Limb (tissue), 2 donors: ENCODE measurements around the gene VSIG10.
"Not testable (repeated sequence)": the region's sequence is repeated elsewhere in the genome, so short reads cannot be mapped to it uniquely, and the experiment has no call there.

Experiments used
- DNase-seq, 2 donors: peaks; one replicate each; pipeline ENCODE4 v3.0.0-alpha.2; 2016; ENCODE audit errors: extremely low spot score in 2 of 2

VSIG10 gene

DNA sequence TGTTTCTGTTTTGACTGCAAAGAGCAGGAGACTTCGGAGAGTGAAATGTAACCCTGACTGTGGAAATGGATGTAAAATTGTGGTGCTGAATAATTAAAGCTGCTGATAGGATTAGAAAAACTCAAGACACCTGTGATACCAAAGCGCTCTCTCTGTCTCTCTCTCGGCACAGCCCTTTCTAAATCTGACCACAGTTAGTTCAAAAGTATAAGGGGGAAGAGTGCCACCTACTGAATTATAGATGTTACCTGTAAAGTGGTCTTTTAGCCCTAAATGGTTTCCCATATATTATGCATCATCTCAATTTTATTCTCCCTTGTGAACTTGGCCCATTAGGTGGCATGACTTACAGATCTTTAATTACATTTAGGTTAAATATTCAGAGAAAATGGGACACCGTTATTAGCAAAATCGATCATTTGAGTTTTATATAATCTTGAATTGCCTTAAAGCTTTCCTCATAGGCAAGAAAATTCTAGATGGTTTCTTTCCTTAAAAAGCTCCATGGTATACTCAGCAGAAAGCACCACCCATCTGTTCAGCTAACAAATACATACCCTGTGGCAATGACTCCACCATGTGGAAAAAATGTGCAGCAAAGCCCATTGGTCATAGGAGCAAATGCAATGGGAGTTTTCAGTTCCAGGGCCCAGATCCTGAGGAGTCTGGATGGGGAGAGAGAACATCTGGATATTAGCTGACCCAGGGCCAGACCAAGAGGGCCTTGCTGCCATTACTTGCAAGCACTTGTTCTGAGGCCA lies 69.2 kb downstream of the VSIG10 start:
- no peak for DNase-seq

DNA sequence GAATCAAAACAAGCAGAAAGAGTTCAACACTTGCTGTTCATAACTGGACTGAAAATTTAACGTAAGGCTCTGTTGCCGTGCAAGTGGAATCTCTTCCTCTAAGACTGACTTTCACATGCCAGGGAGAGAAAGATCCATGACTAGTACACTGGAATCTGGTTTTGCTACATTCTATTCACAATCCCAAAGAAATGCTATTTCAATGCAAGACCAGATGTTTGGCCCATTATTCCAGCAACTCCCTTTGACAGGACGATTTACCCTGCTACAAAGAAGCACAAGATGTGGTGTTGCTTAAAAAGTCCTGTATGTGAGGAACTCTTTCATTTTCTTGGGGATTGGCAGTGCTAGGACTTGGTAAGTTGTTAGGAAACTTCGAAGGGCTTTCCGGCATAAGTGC lies 69.9 kb downstream of the VSIG10 start:
- DNase-seq: no peak

DNA sequence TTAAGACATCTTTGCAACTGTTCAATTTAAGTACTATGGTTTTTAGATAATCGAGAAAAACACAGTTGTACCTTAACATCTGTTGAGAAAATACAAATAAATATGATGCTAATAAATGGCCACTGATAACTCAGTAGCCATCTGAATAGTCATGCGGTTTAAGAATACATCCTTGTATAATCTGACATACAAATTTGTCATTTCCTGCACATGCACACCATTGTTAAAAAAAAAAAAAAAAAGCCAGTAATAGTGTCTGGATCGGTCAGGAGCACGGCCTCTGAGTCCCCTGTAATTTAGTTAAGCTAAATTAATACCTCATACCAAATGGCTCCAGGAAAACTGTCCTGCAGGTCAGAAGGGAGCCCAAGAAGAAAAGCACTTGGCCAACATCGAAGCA lies 70.5 kb downstream of the VSIG10 start:
- no peak for DNase-seq

DNA sequence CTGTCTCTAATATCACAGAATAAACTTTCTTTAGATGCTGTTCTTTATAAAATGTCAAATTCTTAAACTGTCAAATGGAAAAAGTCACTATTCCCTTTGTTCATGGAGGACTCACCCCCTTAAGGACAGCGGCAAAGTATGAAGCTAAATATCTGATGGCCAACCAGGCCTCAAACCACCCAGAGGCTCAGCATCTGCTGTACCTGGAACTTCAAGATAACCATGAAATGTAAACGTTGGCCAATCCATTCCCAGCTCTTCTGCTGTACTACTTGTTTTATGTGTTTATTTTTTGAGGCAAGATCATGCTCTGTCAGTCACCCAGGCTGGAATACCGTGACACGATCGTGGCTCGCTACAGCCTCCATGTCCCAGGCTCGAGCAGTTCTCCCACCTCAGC lies 71.6 kb downstream of the VSIG10 start:
- no peak for DNase-seq

DNA sequence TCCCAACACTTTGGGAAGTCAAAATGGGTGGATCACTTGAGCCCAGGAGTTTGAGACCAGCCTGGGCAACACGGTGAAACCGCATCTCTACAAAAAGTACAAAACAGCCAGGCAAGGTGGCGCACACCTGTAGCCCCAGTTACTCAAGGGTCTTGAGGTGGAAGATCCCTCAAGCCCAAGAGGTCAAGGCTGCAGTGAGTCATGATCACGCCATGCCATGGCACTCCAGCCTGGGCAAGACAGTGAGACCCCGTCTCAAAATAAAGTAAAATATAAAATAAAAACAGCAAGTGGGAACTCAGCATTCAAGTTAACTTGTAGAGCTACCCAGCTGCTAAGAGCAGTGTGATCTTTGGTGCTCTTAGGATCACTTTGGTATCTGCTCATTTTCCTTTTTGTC lies 74.6 kb downstream of the VSIG10 start:
- DNase-seq: no peak

DNA sequence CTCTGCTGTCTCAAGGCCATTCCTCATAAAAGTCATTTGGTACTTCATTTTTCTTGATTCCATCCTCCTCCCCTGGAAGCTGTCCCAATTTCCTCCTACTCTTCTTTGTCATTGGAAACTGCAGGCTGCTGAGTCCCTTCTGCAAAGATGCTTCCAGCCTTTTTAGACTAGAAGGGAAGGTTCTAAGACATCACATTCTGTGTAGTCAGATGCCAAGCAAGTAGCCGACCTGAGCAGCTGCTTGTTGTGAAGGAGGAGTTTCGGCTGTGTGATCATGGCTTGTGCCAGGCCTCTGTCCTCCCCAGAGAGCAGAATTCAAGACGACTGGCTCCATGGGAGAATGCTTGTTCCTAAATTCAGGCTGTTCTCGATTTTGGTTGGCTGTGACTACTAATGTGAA lies 78.6 kb downstream of the VSIG10 start:
- no peak for DNase-seq

DNA sequence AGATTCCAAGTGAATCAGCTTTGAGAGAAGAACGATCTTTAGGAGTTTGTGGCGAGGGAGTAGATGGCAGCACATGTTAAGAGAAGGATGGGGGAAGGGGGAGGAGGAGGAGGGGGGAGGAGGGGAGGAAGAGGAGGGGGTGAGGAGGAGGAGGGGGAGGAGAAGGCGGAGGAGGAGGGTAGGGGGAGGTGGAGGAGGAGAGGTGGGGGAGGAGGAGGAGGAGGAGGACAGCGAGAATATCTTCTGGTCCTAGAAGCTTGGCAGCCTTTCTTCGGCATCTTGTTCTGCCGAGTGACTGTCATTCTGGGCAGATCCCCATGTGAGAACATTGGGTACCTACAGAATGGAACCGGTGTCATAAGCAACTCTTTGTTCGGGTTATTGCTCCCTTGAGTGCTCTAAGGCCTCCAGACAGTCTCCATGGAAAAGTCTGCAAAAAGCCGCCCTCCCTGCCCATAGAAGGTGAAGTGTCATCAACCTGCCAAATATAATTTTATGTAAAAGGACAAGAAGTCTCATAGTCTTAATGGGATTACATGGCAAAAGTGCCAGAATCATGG lies 80.4 kb downstream of the VSIG10 start:
- no peak for DNase-seq

DNA sequence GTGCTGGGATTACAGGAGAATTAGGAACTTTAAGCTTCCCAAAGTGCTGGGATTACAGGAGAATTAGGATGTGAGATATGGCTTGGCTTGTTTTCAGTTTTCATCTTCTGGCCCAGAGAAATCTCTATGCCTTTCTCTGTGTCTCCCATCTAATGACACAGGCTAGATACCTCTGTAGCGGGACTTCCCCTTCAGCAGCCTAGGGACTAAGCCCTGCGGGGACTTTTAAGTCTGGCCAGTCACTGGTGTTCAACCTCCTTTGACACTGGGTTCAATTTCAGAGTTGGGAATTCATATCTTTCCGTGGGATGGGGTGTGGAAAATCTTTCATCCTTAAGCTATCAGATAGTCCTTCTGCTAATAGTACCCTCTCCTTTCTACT lies 81.1 kb downstream of the VSIG10 start:
- no peak for DNase-seq

DNA sequence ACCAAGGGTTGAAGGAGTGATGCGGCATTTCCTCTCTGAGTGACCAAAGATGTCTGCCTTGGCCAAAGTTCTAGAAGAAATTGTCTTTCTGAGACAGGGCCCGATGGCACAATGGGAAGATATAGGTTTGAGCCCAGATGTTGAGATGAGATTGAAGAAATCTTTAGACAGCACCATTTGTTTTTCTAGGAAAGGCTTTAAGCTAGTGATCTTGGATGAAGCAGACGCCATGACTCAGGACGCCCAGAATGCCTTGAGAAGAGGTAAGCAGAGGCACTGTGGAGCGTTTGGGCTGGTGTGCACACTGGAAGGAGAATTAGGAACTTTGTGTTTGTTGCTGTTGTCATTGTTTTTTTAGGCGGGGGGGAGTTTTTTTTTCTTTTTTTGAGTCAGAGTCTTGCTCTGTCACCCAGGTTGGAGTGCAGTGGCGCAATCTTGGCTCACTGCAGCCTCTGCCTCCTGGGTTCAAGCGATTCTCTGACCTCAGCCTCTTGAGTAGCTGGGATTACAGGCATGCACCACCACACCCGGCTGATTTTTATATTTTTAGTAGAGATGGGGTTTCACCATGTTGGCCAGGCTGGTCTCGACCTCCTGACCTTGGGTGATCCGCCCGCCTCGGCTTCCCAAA lies 81.6 kb downstream of the VSIG10 start:
- not testable (repeated sequence) for DNase-seq

DNA sequence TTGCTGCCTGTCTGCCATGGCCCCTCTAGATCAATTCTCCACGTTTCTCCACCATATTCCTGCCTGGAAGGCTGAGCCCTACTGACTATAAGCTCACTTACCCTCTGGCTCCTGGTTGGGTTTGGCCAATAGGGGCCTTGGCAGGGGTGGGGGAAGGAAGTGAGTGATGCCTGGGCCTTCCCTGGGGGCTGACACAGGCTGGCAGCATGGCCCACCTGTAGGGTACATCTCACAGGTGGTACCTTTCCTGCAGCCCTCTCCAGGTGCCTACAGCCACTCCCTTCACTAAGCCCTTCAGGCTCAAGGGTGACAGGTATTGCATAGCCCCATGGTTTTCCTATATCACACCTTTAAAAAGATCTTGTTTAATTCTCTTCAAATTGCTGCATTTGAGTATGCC lies 83.8 kb downstream of the VSIG10 start:
- no peak for DNase-seq

DNA sequence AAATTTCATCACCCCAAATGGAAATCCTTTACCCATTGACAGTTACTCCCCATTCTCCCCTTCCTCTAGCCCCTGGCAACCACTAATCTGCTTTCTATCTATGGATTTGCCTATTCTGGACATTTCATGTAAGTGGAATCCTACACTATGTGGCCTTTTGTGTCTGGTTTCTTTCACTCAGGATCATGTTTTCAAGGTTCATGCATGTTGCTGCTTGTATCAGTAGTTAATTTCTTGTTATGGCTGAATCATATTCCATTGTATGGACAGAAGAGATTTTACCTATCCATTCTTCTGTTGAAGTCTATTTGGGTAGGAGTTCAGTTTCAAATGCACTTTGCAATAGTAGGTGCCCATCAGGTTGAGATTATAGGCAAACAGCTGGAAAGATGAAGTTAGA lies 85.9 kb downstream of the VSIG10 start:
- DNase-seq: no peak

DNA sequence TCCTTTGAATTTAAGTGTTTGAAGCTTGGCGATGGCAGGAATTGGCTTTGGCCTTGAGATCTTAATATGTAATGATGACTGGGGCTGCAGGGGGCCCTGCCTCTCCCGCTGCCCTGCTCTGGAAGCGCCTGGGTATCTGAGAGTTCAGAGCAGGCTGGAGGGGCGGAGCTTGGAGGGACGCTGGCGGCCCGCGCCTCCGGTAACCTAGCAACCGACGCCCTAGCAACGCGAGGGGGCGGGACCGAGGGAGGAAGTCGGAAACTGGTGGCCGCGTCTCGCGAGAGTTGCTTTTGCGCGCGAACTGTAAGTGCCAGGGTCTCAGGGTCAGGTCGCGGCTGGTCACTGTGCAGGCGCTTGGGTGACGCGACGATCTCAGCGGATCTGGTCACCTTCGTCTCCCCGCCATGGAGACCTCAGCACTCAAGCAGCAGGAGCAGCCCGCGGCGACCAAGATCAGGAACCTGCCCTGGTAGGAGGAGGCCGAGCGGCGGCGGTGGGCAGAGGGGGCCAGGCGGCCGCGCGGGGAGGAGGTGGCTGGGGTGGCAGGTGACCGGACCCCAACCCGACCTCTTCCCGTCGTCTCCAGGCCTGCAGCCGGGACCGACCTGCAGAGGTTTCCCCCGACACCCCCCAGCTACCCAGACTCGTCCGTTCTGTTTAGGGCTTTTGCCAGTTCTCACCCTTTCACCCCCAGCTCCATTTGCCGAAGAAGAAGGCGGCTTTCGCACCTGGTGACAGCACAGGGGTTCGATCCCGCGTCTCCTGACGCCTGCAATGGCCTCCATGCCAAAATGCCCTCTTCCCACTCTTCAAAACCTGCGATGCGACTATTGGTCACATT lies 87.2 kb downstream of the VSIG10 start, which contains the start of gene RFC5:
TSS of gene RFC5 (plus strand) at position 280 of the 841 bp plus-strand sequence. CDS start at position 405, 125 bp downstream.
- DNase-seq: peak; percentile 98 to 99

DNA sequence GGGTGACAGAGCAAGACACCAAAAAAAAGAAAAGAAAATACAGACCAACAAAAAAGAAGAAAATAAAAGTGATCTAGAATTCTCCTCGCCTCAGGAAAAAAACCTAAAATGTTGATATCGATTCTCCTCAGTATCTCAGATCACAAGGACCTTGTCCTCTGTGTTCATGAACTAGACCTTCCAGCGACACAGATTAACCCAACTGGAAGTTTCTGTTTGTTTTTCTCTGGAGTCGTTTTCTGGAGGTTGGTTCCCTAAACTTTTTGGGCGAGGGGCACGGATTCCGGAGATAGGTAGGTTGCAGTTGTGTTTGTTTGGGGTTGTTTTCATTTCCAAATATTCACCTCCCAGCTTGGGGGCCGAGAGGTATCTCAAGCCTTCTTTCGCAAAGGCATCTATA lies 87.9 kb downstream of the VSIG10 start:
- no peak for DNase-seq

DNA sequence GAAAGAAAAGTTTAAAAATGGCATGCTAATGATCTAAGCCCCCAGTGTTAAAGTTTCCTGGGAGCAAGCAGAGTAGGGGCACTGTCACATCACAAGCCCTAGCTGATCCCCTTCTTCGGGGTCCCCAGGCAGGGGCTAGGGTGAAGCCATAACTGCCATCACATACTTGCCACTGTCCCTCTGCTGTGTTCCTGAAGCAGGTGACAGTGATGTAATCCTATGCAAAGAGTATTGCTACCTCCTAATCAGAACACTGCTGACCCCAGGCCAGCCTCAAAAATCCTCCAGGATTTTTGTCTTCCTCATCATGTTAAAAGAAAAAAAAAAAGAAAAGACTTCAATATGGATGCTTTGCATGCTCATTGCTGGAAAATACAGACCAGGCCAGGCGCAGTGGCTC lies 88.5 kb downstream of the VSIG10 start:
- DNase-seq: no peak
